Measurements from ENCODE around the gene PAX7.

DNA sequence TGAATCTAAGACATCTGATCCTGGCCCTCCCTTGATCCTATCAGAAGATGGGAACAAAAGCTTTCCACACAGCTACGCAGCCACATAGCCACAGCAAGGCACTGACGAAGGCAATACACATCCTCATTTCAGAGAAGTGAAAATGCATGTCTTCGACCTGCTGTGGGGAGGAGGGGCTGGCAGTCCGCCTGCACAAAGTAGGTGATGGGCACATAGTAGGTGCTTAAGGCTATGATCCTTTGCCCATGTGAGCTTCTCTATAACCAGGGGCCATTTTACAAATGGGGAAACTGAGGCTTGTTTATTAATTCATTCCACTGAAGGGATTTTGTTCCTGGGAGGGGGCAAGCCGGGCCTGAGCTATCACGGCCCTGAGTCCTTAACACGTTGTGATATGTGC lies 94.2 kb downstream of the PAX7 start:
- TF ChIP-seq, protein P1, sequence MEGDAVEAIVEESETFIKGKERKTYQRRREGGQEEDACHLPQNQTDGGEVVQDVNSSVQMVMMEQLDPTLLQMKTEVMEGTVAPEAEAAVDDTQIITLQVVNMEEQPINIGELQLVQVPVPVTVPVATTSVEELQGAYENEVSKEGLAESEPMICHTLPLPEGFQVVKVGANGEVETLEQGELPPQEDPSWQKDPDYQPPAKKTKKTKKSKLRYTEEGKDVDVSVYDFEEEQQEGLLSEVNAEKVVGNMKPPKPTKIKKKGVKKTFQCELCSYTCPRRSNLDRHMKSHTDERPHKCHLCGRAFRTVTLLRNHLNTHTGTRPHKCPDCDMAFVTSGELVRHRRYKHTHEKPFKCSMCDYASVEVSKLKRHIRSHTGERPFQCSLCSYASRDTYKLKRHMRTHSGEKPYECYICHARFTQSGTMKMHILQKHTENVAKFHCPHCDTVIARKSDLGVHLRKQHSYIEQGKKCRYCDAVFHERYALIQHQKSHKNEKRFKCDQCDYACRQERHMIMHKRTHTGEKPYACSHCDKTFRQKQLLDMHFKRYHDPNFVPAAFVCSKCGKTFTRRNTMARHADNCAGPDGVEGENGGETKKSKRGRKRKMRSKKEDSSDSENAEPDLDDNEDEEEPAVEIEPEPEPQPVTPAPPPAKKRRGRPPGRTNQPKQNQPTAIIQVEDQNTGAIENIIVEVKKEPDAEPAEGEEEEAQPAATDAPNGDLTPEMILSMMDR (IDR thresholded peaks at IDR 0.05) = no peak
- TF ChIP-seq POLR2A (IDR thresholded peaks at IDR 0.05) = no peak
